Measurements from ENCODE around the gene TMSB4Y.

- TF ChIP-seq ZNF8 (CRISPR knock-in tag; IDR thresholded peaks at IDR 0.05), result no peak
- TF ChIP-seq ARNTL (CRISPR knock-in tag; IDR thresholded peaks at IDR 0.05; ENCODE audit: borderline replicate concordance, low read depth), result no peak
- no peak for TF ChIP-seq ZFP3 (CRISPR knock-in tag; IDR thresholded peaks at IDR 0.05)
- no peak for TF ChIP-seq ESRRG (CRISPR knock-in tag; IDR thresholded peaks at IDR 0.05)
- TF ChIP-seq TSHZ2 (CRISPR knock-in tag; IDR thresholded peaks at IDR 0.05), result no peak
- no peak for TF ChIP-seq GLIS3 (CRISPR knock-in tag; IDR thresholded peaks at IDR 0.05)
Measured at GRCh38 chrY:13664162-13664561, 39.5 kb upstream of the TMSB4Y start.

All from SK-N-SH treated with all-trans-retinoic acid at 6 μM for 48 hours (cell line).